GM23248 (cell line): ENCODE data around the gene SHB. TPM values are rescaled to one million over a fixed set of nuclear protein-coding genes. Genes with fewer than 3 reads are reported as not detected.

Experiments used
- DNase-seq: peaks from one replicate; pipeline ENCODE4 v3.0.0-alpha.2; 2015
- H2AFZ ChIP-seq: fragments of 200-600 bp; sonication (generic); 2 replicates; pipeline ENCODE4 v1.6.1; 2016; ENCODE audit warnings: antibody characterized with exemption
- H3F3A ChIP-seq: fragments of 200-600 bp; sonication (generic); 2 replicates; pipeline ENCODE4 v1.6.1; 2016; ENCODE audit warnings: mild to moderate bottlenecking, antibody characterized with exemption, mixed run types; ENCODE audit not compliant: insufficient read depth
- H3K27ac ChIP-seq: fragments of 200-600 bp; sonication (generic); 2 replicates; pipeline ENCODE4 v1.5.1; 2016; ENCODE audit warnings: mild to moderate bottlenecking
- H3K27me3 ChIP-seq: fragments of 200-600 bp; sonication (generic); replicated peaks from 2 replicates; pipeline ENCODE4 v1.6.1; 2016; ENCODE audit warnings: mild to moderate bottlenecking; ENCODE audit not compliant: insufficient read depth
- H3K36me3 ChIP-seq: fragments of 200-600 bp; sonication (generic); 2 replicates; pipeline ENCODE4 v1.6.1; 2016; ENCODE audit warnings: low read depth, mild to moderate bottlenecking
- H3K4me1 ChIP-seq: fragments of 200-600 bp; sonication (generic); 2 replicates; pipeline ENCODE4 v1.6.1; 2016; ENCODE audit warnings: mild to moderate bottlenecking; ENCODE audit not compliant: insufficient read depth
- H3K4me2 ChIP-seq: fragments of 200-600 bp; sonication (generic); one replicate; pipeline ENCODE4 v1.6.1; 2016; ENCODE audit warnings: mild to moderate bottlenecking; ENCODE audit not compliant: unreplicated experiment
- H3K4me3 ChIP-seq: fragments of 200-600 bp; sonication (generic); 2 replicates; pipeline ENCODE4 v1.5.1; 2016; ENCODE audit warnings: mild to moderate bottlenecking
- H3K79me2 ChIP-seq: fragments of 200-600 bp; sonication (generic); 2 replicates; pipeline ENCODE4 v1.6.1; 2016; ENCODE audit warnings: mild to moderate bottlenecking; ENCODE audit not compliant: insufficient read depth
- H3K9ac ChIP-seq: fragments of 200-600 bp; sonication (generic); 2 replicates; pipeline ENCODE4 v1.6.1; 2016; ENCODE audit warnings: mild to moderate bottlenecking
- H3K9me2 ChIP-seq: fragments of 200-600 bp; sonication (generic); 2 replicates; pipeline ENCODE4 v1.6.1; 2016; ENCODE audit warnings: mixed run types, mild to moderate bottlenecking, moderate library complexity; ENCODE audit not compliant: insufficient read depth
- H3K9me3 ChIP-seq: fragments of 200-600 bp; sonication (generic); one replicate; pipeline ENCODE4 v1.6.1; 2017; ENCODE audit warnings: low read depth
- H4K20me1 ChIP-seq: fragments of 200-600 bp; sonication (generic); 2 replicates; pipeline ENCODE4 v1.6.0; 2016; ENCODE audit not compliant: insufficient read depth
- EZH2 ChIP-seq: fragments of 200-600 bp; sonication (generic); IDR thresholded peaks from 2 replicates; pipeline ENCODE4 v1.6.1; 2018; ENCODE audit warnings: antibody characterized with exemption, mild to moderate bottlenecking; ENCODE audit not compliant: insufficient read depth, poor library complexity, severe bottlenecking
- EZH2phosphoT487 ChIP-seq: fragments of 200-600 bp; sonication (generic); IDR thresholded peaks from 2 replicates; pipeline ENCODE4 v1.6.1; 2018; ENCODE audit warnings: antibody characterized with exemption, moderate library complexity, mild to moderate bottlenecking, low read depth; ENCODE audit not compliant: insufficient read depth
- WGBS, 2 experiments: methylation state at CpG; one replicate each; pipeline ENCODE4 v1.1.6; 2015 to 2017; ENCODE audit warnings: low lambda C conversion rate in 2 of 2, low coverage in 1 of 2; ENCODE audit errors: missing lambda C conversion rate in 2 of 2; 5-methylcytosine and 5-hydroxymethylcytosine counted together
- in situ Hi-C: fragments of 300-500 bp; cut with MboI; formaldehyde crosslinking; loops from 2 replicates; pipeline ENCODE4 v1.15.0; 2020
- polyA plus RNA-seq: library from polyadenylated mRNA; unstranded; fragments of >200 nt; fragmentation: Nextera tagmentation; extraction: Ambion mirVana; gene quantifications from 2 replicates; pipeline ENCODE4 v1.2.1, GENCODE V29; 2016
- total RNA-seq: library from RNA; depleted of rRNA; stranded (reverse); fragments of >200 nt; shearing (Covaris generic); gene quantifications from 2 replicates; pipeline ENCODE4 v1.2.3, GENCODE V29; 2014

The SHB gene
- total and polyA plus RNA-seq, 2 experiments from 2014 or later = 3.9 to 11.1 TPM

- Histone ChIP-seq H3K9ac (no peak overlapping the region), H3F3A (no peaks in the 10 kb centered on the region), H3K4me2 (peak overlapping the region; percentile 5), H3K27me3 (no peaks in the 10 kb centered on the region), H3K4me3 (no peak overlapping the region), H4K20me1 (no peaks in the 10 kb centered on the region), H3K9me2 (no peaks in the 10 kb centered on the region), H3K36me3 (no peaks in the 10 kb centered on the region), H2AFZ (peak overlapping the region; percentile 44; the same call in 1 of the 2 replicates), H3K9me3 (no peaks in the 10 kb centered on the region), H3K4me1 (peaks cover 24% of the 10 kb centered on the region), H3K27ac (no peak overlapping the region), H3K79me2 (no peaks in the 10 kb centered on the region)
- peak; percentile 50 for DNase-seq
- no peak for TF ChIP-seq EZH2phosphoT487
- TF ChIP-seq EZH2 = no peak
- 36 to 42% methylated on average over 11 of the region's 11 CpGs for WGBS, 2 experiments
- in situ Hi-C loops = loop anchor here (10.0 kb wide), 2 partner anchors 155 to 285 kb away; no protein-coding TSS in a partner anchor
Measured at GRCh38 chr9:38079461-38080031, 10.5 kb upstream of the SHB start.

DNA sequence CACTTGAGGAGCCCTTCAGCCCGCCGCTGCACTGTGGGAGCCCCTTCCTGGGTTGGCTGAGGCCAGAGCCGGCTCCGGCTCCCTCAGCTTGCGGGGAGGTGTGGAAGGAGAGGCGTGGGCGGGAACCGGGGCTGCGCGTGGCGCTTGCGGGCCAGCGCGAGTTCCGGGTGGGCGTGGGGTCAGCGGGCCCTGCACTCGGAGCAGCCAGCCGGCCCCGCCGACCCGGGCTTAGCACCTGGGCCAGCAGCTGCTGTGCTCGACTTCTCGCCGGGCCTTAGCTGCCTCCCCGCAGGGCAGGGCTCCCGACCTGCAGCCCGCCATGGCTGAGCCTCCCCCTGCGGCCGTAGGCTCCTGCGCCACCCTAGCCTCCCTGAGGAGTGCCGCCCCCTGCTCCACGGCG is 6.2 kb upstream of the SHB start:
- H3K9ac ChIP-seq = no peak overlapping the region
- no peak overlapping the region for H3K4me2 ChIP-seq
- H3K9me3 ChIP-seq = no peaks in the 10 kb centered on the region
- H4K20me1 ChIP-seq = no peaks in the 10 kb centered on the region
- in situ Hi-C loops = loop anchor here (10.0 kb wide), 1 partner anchor 150 kb away; no protein-coding TSS in a partner anchor
- peaks cover 19% of the 10 kb centered on the region for H3K4me1 ChIP-seq
- no peak for DNase-seq
- H3K79me2 ChIP-seq = no peaks in the 10 kb centered on the region
- H3K27ac ChIP-seq = no peak overlapping the region
- H3K9me2 ChIP-seq = no peaks in the 10 kb centered on the region
- no peak overlapping the region for H3K4me3 ChIP-seq
- TF ChIP-seq EZH2phosphoT487 (no peak), EZH2 (no peak)
- H2AFZ ChIP-seq = no peak overlapping the region
- 95 to 97% methylated on average over 14 to 34 of the region's 34 CpGs for WGBS, 2 experiments
- H3K27me3 ChIP-seq = no peaks in the 10 kb centered on the region
- peaks cover 10% of the 10 kb centered on the region; the same call in 1 of the 2 replicates for H3F3A ChIP-seq
- no peaks in the 10 kb centered on the region for H3K36me3 ChIP-seq

GRCh38 chr9:38074441-38074961 is 5.5 kb upstream of the SHB start:
- no peak overlapping the region for H3K4me3 ChIP-seq
- H2AFZ ChIP-seq = peak overlapping the region; percentile 36
- H3K36me3 ChIP-seq = no peaks in the 10 kb centered on the region
- H3K9me2 ChIP-seq = no peaks in the 10 kb centered on the region
- in situ Hi-C loops = loop anchor here (10.0 kb wide), 1 partner anchor 150 kb away; no protein-coding TSS in a partner anchor
- no peaks in the 10 kb centered on the region for H3K9me3 ChIP-seq
- no peak overlapping the region for H3K9ac ChIP-seq
- H3K27me3 ChIP-seq = no peaks in the 10 kb centered on the region
- H3F3A ChIP-seq = peaks cover 17% of the 10 kb centered on the region; the same call in 1 of the 2 replicates
- no peaks in the 10 kb centered on the region for H4K20me1 ChIP-seq
- H3K79me2 ChIP-seq = no peaks in the 10 kb centered on the region
- peak overlapping the region; percentile 69 for H3K4me2 ChIP-seq
- TF ChIP-seq EZH2 = no peak
- TF ChIP-seq EZH2phosphoT487 = no peak
- H3K27ac ChIP-seq = no peak overlapping the region
- H3K4me1 ChIP-seq = peaks cover 17% of the 10 kb centered on the region
- DNase-seq = peak; percentile 53
- 78 to 84% methylated on average over 5 of the region's 5 CpGs for WGBS, 2 experiments

GRCh38 chr9:38073882-38074281 is 4.9 kb upstream of the SHB start:
- H3K9me3 ChIP-seq = no peaks in the 10 kb centered on the region
- H3K4me2 ChIP-seq = peak overlapping the region; percentile 69
- H3K4me3 ChIP-seq = no peak overlapping the region
- peaks cover 17% of the 10 kb centered on the region; the same call in 1 of the 2 replicates for H3F3A ChIP-seq
- H3K27me3 ChIP-seq = no peaks in the 10 kb centered on the region
- no peaks in the 10 kb centered on the region for H4K20me1 ChIP-seq
- no peak for TF ChIP-seq EZH2phosphoT487
- no peak for TF ChIP-seq EZH2
- peaks cover 12% of the 10 kb centered on the region for H3K4me1 ChIP-seq
- 80 to 89% methylated on average over 3 of the region's 3 CpGs for WGBS, 2 experiments
- H3K36me3 ChIP-seq = no peaks in the 10 kb centered on the region
- H3K79me2 ChIP-seq = no peaks in the 10 kb centered on the region
- no peaks in the 10 kb centered on the region for H3K9me2 ChIP-seq
- H3K27ac ChIP-seq = no peak overlapping the region
- no peak for DNase-seq
- no peak overlapping the region for H3K9ac ChIP-seq
- peak overlapping the region; percentile 36 for H2AFZ ChIP-seq
- in situ Hi-C loops = loop anchor here (10.0 kb wide), 1 partner anchor 149 kb away; no protein-coding TSS in a partner anchor
